NCI-H1417 treated with DMSO at 0.1 percent for 48 hours (cell line): Measurements from ENCODE around the gene TP53I13.

Experiments
- DNase-seq: peaks from one replicate; lab custom pipeline; 2025; lab: John Stamatoyannopoulos, UW

The TP53I13 gene

DNA sequence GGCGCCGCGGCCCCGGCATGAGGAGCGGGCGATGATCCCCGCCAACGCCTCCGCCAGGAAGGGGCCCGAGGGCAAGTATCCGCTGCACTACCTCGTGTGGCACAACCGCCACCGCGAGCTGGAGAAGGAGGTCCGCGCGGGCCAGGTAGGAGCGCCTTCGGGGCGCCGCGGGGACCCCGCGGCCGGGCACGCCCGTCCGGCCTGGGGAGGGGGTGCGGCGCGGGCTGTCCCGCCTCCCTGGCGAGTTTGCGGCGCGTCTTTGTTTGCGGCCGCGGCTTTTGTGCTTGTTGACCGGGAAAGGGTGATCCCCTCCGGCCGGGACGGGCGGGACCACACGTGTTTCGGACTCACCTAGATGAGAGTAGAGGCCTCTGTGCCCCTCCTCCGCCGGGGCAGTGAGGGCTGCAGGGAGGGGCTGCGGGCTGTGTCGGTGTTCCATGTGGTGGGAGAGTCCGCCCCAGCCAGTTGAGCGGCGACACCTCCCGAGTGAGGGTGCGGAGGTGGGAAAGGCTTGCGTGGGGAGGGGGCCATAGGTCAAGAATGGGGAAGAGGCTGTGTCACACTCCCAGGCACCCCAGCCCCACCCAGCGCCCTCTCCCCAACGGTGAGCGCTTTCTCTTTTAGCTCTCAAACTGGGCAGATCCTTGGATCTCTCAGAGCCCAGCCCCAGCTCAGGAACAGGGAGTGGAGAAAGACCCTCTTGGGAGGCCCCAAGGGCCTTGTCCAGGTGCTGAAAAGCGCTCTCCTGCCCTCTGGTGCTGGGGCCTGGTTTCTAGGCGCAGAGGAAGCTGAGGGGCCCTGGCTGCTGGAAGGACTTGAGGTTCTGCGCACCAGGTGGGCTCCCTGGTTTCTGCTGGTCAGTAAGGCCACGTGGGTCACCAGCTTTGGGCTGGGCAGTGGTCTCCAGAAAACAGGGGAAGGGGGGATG, 25.4 kb downstream of the TP53I13 start:
- DNase-seq, result no peak

DNA sequence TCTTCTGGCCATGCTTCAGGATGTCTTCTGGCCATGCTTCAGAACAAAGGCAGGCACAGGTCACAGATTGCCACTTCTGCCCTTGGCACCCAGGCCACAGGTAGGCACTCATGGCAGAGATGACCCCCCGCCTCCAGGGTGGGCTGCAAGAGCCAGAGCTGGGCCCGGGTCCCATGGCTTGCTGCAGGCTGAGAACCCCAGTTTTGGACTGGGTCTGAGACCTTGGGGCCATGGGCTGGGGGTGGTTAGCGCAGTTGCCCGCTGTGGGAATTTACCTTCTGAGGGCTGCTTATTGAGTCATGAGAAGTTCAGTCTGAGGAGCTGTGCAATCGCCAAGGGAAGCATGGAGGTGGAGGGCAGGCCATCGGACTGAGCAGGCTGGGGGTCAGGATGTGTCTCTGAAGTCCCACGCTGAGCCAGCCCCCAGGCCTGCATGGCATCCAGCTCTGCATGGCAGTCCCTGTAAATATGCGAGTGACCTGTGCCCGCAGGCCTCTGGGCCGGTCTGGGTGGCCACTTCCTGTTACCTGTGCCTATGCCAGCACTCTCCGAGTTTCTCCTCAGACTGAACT, 26.1 kb downstream of the TP53I13 start:
- no peak for DNase-seq

GRCh38 chr17:29595107-29595942, 26.8 kb downstream of the TP53I13 start:
- DNase-seq, result no peak

DNA sequence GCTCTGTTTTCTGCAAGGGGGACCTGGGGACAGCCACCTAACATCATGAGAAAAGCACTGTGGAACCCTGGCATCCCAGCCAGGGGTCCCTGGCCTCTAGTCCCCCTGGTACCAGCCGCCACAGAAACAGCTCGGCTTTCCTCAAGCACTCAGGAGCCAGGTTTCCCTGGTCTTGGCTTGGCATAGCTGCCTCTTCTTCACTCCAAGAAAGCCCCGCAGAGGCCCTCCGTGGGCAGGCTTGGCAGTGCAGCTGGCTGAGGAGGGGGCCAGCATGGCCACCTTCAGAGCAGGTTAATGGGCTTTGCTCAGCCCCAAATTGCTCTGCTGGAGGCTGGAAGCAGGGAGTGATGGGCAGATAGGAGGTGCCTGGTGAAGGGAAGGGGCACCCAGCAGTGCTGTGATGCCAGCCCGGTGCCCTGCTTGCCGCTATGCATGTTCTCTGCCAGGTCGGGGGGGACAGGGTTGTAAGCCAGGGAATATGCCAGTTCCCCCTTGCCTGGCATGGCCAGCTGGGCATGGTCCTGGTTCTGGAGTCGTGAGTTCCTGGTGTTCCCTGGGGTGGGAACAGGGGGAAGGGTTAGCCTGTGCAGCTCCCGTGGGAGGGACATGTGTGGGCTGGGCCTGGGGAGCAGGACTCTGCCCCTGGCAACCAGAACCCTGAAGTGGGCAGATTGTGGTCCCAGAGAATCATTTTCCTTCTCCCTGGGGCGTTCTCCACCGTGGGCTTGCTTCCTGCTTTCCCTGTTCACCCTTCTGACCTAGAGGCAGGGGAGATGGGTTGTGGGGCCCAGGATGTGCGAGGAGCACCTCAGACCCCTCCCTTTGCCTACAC, 27.7 kb downstream of the TP53I13 start:
- DNase-seq, result no peak

- DNase-seq, result no peak
These were observed 28.3 kb downstream of the TP53I13 start for GRCh38 chr17:29596811-29597210.

- DNase-seq, result no peak
These were observed 29.1 kb downstream of the TP53I13 start for GRCh38 chr17:29597361-29598172.

DNA sequence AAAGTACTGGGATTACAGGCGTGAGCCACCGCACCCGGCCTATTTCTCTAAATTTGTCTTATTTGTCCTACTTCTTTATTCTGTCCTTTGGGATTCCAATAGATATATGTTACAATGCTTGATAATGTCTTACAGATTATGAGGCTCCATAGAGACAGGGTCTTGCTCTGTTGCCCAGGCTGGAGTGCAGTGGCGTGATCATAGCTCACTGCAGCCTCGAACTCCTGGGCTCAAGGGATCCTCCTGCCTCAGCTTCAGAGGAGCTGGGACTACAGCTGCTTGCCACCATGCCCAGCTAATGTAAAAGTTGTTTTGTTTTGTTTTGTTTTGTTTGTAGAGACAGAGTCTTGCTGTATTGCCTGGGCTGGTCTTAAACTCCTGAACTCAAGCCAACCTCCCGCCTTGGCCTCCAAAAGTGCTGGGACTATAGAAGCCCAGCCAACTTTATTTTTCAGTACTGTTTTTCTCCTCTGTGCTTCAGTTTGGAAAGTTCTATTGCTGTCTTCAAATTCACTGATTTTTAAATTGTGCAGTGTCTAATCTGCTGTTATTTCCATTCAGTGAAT, 34.7 kb downstream of the TP53I13 start:
- DNase-seq, result no peak

DNA sequence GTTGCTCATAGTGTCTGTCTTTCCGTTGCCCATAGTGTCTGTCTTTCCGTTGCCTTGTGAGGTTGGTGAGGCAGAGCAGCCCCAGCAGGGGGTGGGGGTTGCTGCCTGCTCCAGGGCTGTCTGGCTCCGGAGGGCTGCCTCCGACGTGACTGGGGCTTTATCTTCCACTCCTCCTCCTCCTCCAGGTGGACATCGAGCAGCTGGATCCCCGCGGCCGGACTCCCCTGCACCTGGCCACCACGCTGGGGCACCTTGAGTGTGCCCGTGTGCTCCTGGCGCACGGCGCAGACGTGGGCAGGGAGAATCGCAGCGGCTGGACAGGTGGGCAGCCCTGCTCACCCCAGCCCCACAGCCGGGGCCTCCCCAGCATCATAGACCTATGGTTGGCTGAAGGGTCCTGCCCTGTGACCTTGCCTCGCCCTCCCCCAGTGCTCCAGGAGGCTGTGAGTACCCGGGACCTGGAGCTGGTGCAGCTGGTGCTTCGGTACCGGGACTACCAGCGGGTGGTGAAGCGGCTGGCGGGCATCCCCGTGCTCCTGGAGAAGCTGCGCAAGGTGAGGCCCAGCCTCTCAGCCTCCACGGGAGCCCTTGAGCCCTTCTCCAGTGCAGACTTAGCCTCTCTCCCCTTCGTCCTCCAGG, 39.2 kb downstream of the TP53I13 start:
- DNase-seq, result no peak

DNA sequence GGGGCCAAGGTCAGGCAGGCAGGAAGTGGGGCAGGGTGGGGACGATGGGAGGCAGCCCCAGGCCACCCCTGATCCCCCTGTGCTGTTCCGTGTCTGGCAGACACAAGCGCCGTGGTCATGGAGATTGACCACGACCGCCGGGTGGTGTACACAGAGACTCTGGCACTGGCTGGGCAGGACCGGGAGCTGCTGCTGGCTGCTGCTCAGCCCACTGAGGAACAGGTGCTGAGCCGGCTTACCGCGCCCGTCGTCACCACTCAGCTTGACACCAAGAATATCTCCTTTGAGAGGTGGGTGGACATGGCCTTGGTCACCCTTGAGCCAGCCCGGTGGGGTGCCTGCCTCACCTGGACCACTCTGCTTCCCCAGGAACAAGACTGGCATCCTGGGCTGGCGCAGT, 40.5 kb downstream of the TP53I13 start:
- no peak for DNase-seq

- no peak for DNase-seq
These were observed 41.9 kb downstream of the TP53I13 start for GRCh38 chr17:29610395-29610794.

GRCh38 chr17:29611351-29612093, 43.0 kb downstream of the TP53I13 start:
- DNase-seq, result no peak

GRCh38 chr17:29612094-29612403, 43.5 kb downstream of the TP53I13 start:
- DNase-seq, result no peak

DNA sequence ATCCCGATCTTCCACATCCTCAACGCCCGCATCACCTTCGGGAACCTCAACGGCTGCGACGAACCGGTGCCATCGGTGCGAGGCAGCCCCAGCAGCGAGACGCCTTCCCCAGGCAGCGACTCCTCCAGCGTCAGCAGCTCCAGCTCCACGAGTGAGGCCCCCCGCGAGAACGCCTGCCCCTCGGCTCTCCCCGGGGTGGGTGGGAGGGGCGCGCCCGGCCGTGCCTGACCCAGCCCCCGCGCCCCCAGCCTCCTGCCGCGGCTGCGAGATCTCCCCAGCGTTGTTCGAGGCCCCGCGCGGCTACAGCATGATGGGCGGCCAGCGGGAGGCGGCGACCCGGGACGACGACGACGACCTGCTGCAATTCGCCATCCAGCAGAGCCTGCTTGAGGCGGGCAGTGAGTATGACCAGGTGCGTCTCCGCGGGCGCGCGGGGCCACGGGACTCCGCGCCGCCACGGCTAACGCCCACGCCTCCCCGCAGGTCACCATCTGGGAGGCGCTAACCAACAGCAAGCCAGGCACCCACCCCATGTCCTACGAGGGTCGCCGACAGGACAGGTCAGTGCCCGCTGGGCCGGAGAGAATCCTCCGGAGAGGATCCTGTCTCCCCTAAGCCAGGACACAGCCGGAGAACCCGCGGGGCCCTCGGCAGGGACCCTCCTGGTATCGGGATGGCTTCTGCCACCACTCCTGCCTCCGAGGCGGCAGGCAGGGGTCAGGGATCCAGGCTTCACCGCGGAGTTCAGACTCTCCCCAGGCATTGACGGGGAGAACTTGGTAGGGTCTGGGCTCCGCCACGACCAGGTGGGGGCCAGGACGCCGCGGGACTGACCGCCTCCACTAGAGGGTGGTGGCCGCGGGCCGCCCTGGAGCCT, 44.1 kb downstream of the TP53I13 start:
- no peak for DNase-seq

- DNase-seq, result no peak
These were observed 44.9 kb downstream of the TP53I13 start for GRCh38 chr17:29613352-29613837.

GRCh38 chr17:29613856-29614255, 45.4 kb downstream of the TP53I13 start:
- no peak for DNase-seq

- no peak for DNase-seq
These were observed 46.0 kb downstream of the TP53I13 start for GRCh38 chr17:29614349-29615047.

- DNase-seq, result no peak
These were observed 46.5 kb downstream of the TP53I13 start for GRCh38 chr17:29615048-29615385.
